ENCODE results near the gene CPD. TPM values are rescaled to one million over a fixed set of nuclear protein-coding genes. Genes with fewer than 3 reads are reported as not detected.
"Not testable (repeated sequence)": the region's sequence is repeated elsewhere in the genome, so short reads cannot be mapped to it uniquely, and the experiment has no call there.

The CPD gene
- total RNA-seq, 2 donors from 2014 or later, result 55.2 to 109 TPM

GRCh38 chr17:30347488-30347887 lies 31.2 kb upstream of the CPD start:
- Histone ChIP-seq H3K27ac (no peak overlapping the region), H3K4me1 (ENCODE audit: control insufficient read depth in 1 of 2, low read depth in 2 of 2) (peaks cover 0 to 14% of the 10 kb centered on the region in 2 donors), H3K9me3 (no peaks in the 10 kb centered on the region), H3K36me3 (no peaks in the 10 kb centered on the region), H3K27me3 (replicated peaks; ENCODE audit: insufficient read depth) (no peaks in the 10 kb centered on the region), H3K4me3 (no peak overlapping the region)
- TF ChIP-seq CTCF (IDR thresholded peaks at IDR 0.05), result no peak
- ATAC-seq (ENCODE audit: insufficient number of reproducible peaks, low FRiP score, low read depth) (no peak), DNase-seq (ENCODE audit: low spot score) (no peak)

GRCh38 chr17:30349252-30349651 lies 29.5 kb upstream of the CPD start:
- TF ChIP-seq CTCF (IDR thresholded peaks at IDR 0.05), result no peak
- DNase-seq (ENCODE audit: low spot score), result no peak

GRCh38 chr17:30351263-30351662 lies 27.5 kb upstream of the CPD start:
- ATAC-seq (ENCODE audit: insufficient number of reproducible peaks, low FRiP score, low read depth); DNase-seq (ENCODE audit: low spot score); H3K27ac ChIP-seq; H3K27me3 ChIP-seq (replicated peaks; ENCODE audit: insufficient read depth); H3K4me1 ChIP-seq (ENCODE audit: control insufficient read depth in 1 of 2, low read depth in 2 of 2); H3K36me3 ChIP-seq; H3K9me3 ChIP-seq; H3K4me3 ChIP-seq: not testable (repeated sequence)

More at GRCh38 chr17:30349252-30349651, 29.5 kb upstream of the CPD start:
- H3K27ac ChIP-seq, result no peak overlapping the region
- H3K4me3 ChIP-seq, result no peak overlapping the region
- peaks cover 0 to 7% of the 10 kb centered on the region in 2 donors for H3K4me1 ChIP-seq (ENCODE audit: control insufficient read depth in 1 of 2, low read depth in 2 of 2)
- no peak for ATAC-seq (ENCODE audit: insufficient number of reproducible peaks, low FRiP score, low read depth)
- H3K36me3 ChIP-seq, result no peaks in the 10 kb centered on the region
- H3K27me3 ChIP-seq (replicated peaks; ENCODE audit: insufficient read depth), result no peaks in the 10 kb centered on the region
- H3K9me3 ChIP-seq, result no peaks in the 10 kb centered on the region

GRCh38 chr17:30351735-30352134 lies 27.0 kb upstream of the CPD start:
- no peaks in the 10 kb centered on the region for H3K4me1 ChIP-seq (ENCODE audit: control insufficient read depth in 1 of 2, low read depth in 2 of 2)
- no peaks in the 10 kb centered on the region for H3K9me3 ChIP-seq
- H3K36me3 ChIP-seq, result no peaks in the 10 kb centered on the region
- ATAC-seq (ENCODE audit: insufficient number of reproducible peaks, low FRiP score, low read depth), result no peak
- no peak overlapping the region for H3K27ac ChIP-seq
- TF ChIP-seq CTCF (IDR thresholded peaks at IDR 0.05), result no peak
- no peak for DNase-seq (ENCODE audit: low spot score)
- H3K27me3 ChIP-seq (replicated peaks; ENCODE audit: insufficient read depth), result no peaks in the 10 kb centered on the region
- no peak overlapping the region for H3K4me3 ChIP-seq

GRCh38 chr17:30352240-30352814 lies 26.4 kb upstream of the CPD start:
- no peaks in the 10 kb centered on the region for H3K9me3 ChIP-seq
- H3K27me3 ChIP-seq (replicated peaks; ENCODE audit: insufficient read depth), result no peaks in the 10 kb centered on the region
- H3K36me3 ChIP-seq, result no peaks in the 10 kb centered on the region
- no peaks in the 10 kb centered on the region for H3K4me1 ChIP-seq (ENCODE audit: control insufficient read depth in 1 of 2, low read depth in 2 of 2)
- H3K27ac ChIP-seq, result no peak overlapping the region
- DNase-seq (ENCODE audit: low spot score) (no peak), ATAC-seq (ENCODE audit: insufficient number of reproducible peaks, low FRiP score, low read depth) (no peak)
- TF ChIP-seq CTCF (IDR thresholded peaks at IDR 0.05), result no peak
- no peak overlapping the region for H3K4me3 ChIP-seq

GRCh38 chr17:30354701-30355100 lies 24.0 kb upstream of the CPD start:
- Histone ChIP-seq H3K27me3 (replicated peaks; ENCODE audit: insufficient read depth) (no peaks in the 10 kb centered on the region), H3K9me3 (no peaks in the 10 kb centered on the region), H3K4me3 (no peak overlapping the region), H3K4me1 (ENCODE audit: control insufficient read depth in 1 of 2, low read depth in 2 of 2) (no peaks in the 10 kb centered on the region), H3K27ac (no peak overlapping the region), H3K36me3 (no peaks in the 10 kb centered on the region)
- no peak for DNase-seq (ENCODE audit: low spot score)
- no peak for ATAC-seq (ENCODE audit: insufficient number of reproducible peaks, low FRiP score, low read depth)
- no peak for TF ChIP-seq CTCF (IDR thresholded peaks at IDR 0.05)

Measured in thoracic aorta (tissue), 2 donors.